ENCODE results near the gene HOMER2. TPM values are rescaled to one million over a fixed set of nuclear protein-coding genes. Genes with fewer than 3 reads are reported as not detected.
"Not testable (repeated sequence)": the region's sequence is repeated elsewhere in the genome, so short reads cannot be mapped to it uniquely, and the experiment has no call there.

HOMER2 gene
- total RNA-seq, 1 experiment from 2014 or later, result 14.2 TPM

DNA sequence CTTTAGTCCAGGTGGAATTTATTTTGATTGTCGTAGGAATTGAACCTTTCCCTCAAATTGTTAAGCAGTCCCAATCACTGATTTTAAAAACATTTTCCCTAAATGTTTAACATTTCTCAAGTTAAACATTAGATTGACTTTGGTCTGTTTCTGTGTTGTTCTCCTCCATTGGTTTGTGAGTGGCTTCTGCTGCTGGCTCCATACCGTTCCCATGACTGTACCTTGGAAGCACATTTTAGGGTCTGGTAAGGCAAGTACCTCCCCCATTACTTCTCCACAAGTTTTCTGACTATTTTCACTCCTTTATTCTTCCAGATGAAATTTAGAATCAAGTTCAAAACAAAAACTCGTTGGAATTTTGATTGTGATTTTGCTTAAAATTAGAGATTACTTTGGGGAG lies 131.1 kb downstream of the HOMER2 start:
- H4K91ac ChIP-seq (ENCODE audit: insufficient read length, low read depth, low read length); H3K79me1 ChIP-seq (ENCODE audit: insufficient read depth, low read depth, low read length, poor library complexity, severe bottlenecking); H3K9me3 Mint-ChIP-seq; H2AK5ac ChIP-seq (ENCODE audit: insufficient read length, low read length); H3K4me1 ChIP-seq (ENCODE audit: insufficient read depth, low read length); H4K5ac ChIP-seq (ENCODE audit: insufficient read length, low read depth, low read length); H3K9ac ChIP-seq (ENCODE audit: extremely low read depth, insufficient read length, low read length); H4K20me1 ChIP-seq (ENCODE audit: control insufficient read depth, insufficient read depth, insufficient read length); H4K8ac ChIP-seq (replicated peaks; ENCODE audit: insufficient read length, low read depth, low read length); H3K4me2 ChIP-seq (ENCODE audit: insufficient read depth, insufficient read length, low read length); H3K23me2 ChIP-seq (ENCODE audit: insufficient read length, low read depth, low read length, poor library complexity, severe bottlenecking); H3K27me3 Mint-ChIP-seq (ENCODE audit: low read depth); H3K4me1 Mint-ChIP-seq; H3K18ac ChIP-seq (ENCODE audit: insufficient read length, low read depth, low read length); H3K4me3 Mint-ChIP-seq; H2BK15ac ChIP-seq (ENCODE audit: low read depth, low read length); H3K23ac ChIP-seq (ENCODE audit: insufficient read length, low read depth, low read length); H2AFZ ChIP-seq (ENCODE audit: low read length); DNase-seq; H3K27ac ChIP-seq (ENCODE audit: insufficient read length, low read depth, low read length); H2BK20ac ChIP-seq (ENCODE audit: low read depth, low read length, poor library complexity, severe bottlenecking); H2BK12ac ChIP-seq (ENCODE audit: insufficient read length, low read depth, low read length); H2BK120ac ChIP-seq (ENCODE audit: low read depth, low read length, poor library complexity, severe bottlenecking); H3K79me2 ChIP-seq (ENCODE audit: insufficient read depth, low read length); H3T11ph ChIP-seq (ENCODE audit: low read length); H3K27me3 ChIP-seq (ENCODE audit: insufficient read depth, low read length); H2BK5ac ChIP-seq (ENCODE audit: insufficient read length, low read length); H3K4ac ChIP-seq (ENCODE audit: low read depth, low read length); H3K56ac ChIP-seq (ENCODE audit: insufficient read length, low read depth, low read length); H3K9me3 ChIP-seq (ENCODE audit: control insufficient read depth, low read depth, low read length); H3K14ac ChIP-seq (ENCODE audit: insufficient read depth, low read length); H3K27ac Mint-ChIP-seq: not testable (repeated sequence)
- H3K36me3 Mint-ChIP-seq (ENCODE audit: insufficient read depth in 1 of 3, low read depth in 3 of 3), result peaks cover 20 to 43% (median 38%) of the 10 kb centered on the region in 3 experiments
- WGBS (ENCODE audit: extremely low coverage, insufficient read length, low lambda C conversion rate), result no CpG with 5 or more reads among the region's 3 CpGs

Measured in H9 (cell line).